ENCODE measurements around the gene SLC18B1.
A peak's percentile ranks its signal among the peaks of the same experiment; 100 is the strongest.
"Not testable (repeated sequence)": the region's sequence is repeated elsewhere in the genome, so short reads cannot be mapped to it uniquely, and the experiment has no call there.

Gene SLC18B1

DNA sequence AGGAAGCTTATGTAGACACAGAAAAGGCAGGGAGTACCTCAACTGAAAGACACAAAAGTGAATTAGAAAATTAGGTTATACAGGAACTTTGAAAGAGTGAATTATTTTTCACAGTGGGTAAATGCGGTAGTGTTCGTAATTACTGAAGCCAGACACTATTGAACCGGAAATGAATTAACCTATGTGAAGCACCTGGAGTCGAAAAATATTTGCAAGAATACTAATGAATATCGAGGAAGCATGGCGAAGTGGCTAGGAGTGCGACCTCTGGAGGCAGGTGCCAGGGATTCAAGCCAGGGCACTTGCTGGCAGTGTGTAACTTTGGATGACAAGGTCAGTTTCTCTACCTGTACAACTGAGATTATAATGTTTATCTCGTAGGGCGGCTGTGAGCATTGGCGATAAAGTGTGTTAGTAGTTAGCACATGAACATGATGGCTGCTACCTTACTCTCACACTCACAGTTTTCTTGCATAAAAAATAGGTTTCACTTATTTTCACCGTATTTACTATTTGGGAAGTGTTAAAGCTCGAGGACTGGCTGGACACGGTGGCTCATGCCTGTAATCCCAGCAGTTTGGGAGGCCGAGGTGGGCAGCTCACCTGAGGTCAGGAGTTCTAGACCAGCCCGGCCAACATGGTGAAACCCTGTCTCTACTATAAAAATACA lies 567 bp upstream of the SLC18B1 start:
- peak; percentile 86 for DNase-seq (ENCODE audit: low spot score)

DNA sequence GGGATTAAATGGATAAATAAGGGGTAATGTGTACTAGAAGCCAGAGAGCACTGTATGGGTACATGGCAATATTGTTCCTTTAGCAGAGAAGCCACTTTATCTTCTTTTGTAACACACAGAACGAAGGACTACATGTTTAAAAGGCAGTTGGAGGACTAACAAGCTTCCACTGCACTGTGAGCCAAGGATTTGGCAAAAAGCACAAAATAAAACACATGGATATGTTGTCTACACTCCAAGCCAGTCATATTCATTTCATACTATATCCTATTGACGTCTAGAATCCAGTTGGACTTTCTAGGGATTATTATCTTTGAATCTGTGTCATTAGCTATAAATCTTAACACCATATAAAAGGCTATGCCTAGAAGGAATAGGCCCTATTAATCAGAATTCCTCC lies 3.0 kb downstream of the SLC18B1 start:
- DNase-seq (ENCODE audit: low spot score), result no peak

DNA sequence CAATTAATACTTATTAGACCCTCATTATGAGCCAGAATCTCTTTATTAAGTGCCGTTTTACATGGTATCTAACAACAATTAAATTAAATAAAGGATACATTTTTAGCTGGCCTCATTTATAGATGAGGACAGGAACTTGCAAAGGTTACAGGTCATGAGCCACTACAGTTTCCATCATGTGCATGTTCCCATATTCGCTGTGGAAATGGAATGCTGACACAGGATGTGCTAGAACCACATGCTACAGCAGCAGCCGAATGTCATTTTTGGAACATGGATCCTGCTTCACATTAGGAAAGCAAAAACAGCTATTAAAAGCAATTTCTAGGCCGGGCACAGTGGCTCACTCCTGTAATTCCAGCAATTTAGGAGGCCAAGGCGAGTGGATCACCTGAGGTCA lies 5.9 kb downstream of the SLC18B1 start:
- no peak for DNase-seq (ENCODE audit: low spot score)

DNA sequence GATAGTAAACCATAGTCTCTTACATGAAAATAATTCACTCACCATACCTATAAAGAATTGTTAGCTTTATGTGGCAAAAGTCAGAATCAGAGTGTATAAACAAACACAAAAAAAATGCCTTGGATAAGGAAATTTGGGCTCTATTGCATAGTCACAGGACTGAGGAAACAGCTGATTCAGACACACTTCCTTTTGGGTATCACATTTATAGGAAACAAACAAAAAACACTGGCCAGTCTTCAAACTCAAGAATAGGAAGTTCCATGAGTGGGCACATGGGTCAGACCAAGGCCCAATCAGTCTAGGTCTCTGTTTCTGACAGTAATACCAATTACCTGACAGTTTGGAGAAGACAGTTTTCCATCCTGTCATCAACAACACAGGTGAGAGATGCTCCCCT lies 8.0 kb downstream of the SLC18B1 start:
- DNase-seq (ENCODE audit: low spot score), result no peak

DNA sequence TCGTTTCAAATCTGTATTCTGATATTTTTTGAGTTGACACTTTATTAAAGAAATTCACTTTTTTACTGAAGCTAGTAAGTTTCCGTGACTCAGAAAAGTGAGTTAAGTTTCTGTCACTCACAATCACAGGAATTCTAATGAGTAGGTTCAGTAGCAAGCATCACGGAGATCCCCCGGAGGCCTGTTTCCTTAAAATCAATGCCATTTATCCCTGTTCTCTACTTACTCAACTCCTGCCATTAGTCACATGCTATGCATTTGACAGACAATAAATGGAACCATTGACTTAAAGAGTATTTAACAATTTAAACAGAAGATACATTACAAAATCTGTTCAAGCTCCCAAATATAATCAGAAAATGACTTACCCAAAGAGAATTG lies 9.1 kb downstream of the SLC18B1 start:
- peak; percentile 10 for DNase-seq (ENCODE audit: low spot score)

DNA sequence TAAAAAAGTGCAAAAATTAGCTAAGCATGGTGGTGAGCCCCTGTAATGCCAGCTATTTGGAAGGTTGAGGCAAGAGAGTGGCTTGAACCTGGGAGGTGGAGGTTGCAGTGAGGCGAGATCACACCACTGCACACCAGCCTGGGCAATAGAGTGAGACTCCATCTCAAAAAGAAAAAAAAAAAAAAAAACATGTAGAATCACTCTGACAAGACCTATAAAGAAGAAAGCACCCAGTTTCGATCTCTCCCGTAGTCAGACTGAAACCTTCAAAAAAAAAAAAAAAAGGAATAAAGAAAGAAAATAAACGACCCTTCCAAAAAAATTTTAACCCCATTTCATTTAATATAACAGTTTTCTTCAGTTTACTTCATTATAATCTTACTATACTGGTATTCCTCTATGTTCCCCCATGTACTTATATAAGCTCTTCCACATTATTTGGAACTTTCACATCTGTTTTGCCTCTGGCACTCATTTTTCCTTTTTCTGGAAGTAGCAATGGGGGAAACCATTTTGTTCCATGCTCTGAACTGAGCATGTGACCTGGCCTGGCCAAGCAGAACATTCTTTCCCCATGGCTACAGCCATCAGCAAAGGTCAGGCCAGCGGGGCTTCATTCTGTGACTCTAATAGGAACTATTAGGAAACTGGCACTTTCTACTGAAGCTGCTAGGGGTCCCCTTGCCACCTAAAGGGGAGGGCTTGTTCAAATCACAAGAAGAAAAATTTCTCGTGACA lies 9.6 kb downstream of the SLC18B1 start:
- DNase-seq (ENCODE audit: low spot score), result no peak

DNA sequence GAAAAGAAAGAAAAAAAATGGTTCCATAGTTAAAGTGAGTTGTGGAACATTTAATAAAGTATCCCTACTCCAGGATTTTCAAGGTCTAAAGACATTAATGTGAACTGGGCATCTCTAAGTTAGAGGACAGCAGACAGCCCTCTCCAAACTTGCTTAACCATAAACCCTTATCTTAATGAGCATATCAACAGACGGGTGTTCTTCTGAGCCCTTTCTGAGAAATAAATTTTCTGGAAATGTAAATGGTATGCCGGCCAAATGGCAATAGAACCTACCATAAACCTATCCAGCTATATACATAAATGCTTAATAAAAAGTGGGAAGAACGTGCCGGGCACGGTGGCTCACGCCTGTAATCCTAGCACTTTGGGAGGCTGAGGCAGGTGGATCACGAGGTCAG lies 12.5 kb downstream of the SLC18B1 start:
- DNase-seq (ENCODE audit: low spot score), result no peak

DNA sequence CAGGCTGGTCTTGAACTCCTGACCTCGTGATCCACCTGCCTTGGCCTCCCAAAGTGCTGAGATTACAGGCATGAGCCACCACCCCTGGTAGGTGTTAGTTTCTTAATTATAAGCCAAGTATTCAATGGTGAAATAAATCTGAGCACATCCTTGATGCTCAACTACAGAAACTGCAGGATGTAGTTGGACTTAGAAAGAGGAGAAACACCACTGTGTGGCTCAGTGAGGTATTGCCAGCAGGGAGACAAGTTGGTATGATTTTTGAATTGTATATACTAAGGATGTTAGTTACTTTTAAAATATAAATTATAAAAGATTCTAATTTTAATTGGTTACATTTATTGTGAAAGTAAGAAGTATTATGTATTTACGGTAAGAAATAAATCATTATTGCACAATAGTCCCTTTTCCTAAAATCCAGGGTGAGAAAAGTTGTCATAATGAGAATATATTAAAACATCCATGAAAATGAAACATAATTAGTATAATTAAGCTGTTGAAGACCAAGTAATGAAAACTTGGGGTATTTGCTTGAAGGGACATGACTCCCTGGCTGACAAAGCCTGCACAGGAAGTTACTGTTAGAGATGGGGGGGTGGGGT lies 17.6 kb downstream of the SLC18B1 start:
- peak; percentile 43 for DNase-seq (ENCODE audit: low spot score)

DNA sequence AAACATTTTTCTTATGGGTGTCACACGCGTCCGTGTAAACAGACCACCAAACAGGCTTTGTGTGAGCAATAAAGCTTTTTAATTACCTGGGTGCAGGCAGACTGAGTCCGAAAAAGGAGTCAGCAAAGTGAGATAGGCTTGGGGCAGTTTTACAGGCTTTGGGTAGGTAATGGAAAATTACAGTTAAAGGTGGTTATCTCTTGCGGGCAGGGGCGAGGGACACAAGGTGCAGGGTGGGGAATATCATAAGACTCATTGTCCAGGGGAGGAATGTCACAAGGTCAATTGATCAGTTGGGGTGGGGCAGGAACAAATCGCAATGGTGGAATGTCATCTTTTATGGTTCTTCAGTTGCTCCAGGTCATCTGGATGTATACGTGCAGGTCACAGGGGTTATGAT lies 20.6 kb downstream of the SLC18B1 start:
- DNase-seq (ENCODE audit: low spot score), result not testable (repeated sequence)

DNA sequence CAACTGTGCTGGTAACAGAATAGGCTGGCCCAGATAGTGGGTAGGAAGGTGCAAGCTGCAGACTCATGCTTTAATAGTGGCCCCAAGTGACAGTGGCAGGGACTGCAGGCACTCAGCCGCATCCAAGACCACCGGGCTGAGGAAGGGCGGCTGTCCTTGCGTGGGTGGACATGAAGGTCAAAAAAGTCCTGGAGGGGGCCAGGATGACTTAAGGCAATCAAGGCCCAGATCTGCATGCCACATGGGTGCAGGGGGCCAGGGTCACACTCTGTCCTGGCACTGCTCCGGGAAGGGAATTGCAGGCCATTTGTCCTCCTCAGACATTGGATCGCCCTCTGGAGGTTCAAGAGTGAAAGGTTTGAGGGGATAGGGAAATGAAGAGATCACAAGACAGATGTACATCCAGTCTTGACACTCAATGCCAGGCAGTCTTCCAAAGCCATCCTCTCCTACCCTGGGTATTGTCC lies 30.4 kb downstream of the SLC18B1 start:
- peak; percentile 19 for DNase-seq (ENCODE audit: low spot score)

DNA sequence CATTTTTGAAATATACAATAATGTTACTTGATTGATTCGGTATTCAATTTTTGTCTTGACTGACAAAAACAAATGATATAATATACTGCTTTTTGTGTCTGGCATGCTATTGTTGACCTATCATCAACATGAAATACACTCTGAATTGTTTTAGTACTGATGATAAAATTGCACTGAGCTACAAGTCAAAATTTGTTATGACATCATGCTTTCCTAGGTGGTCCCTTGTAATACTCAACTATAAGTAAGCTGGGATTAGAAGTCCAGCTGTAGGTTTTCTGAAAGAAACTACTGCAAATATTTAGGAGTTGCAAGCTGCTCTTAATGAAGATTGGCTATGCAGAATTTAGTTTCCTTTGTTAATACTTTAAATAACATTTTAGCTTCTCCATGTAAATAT lies 32.9 kb downstream of the SLC18B1 start:
- DNase-seq (ENCODE audit: low spot score), result no peak

DNA sequence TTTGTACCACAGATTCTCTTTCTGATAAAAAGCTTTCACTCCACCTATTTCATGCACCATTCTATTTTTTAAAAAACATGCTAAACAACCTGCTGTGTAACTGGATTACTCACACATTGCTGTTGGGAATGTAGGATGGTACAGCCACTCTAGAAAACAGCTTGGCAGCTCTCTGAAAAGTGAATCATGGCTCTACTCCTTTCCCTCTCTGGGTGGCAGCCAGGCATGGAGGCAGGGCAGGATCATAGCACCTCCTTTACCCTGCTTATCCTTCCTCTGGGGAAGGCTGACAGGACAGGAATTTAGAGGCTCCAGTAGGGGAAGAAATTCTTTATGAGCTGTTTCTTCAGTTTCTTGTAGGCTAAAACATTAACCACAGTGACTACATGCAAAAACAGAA lies 34.1 kb downstream of the SLC18B1 start:
- peak; percentile 72 for DNase-seq (ENCODE audit: low spot score)

DNA sequence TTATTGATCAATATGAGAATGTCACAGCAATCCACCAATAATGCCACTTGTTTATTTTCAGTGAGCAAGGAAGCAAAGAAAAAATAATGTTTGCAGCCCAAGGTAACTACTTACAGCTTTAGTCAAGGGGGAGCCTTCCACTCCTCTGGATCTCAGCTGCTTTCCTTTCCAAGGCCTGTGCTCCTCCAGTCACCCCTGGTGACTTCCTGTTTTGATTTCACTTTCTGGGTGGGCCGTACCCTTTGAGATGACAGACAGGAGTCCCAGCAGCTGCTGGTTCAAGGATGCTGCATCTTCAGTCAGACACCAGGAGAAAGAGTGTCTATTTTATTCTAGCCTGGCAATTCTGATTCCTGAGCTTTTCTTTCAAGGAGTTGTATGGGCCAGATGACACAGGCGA lies 35.2 kb downstream of the SLC18B1 start:
- DNase-seq (ENCODE audit: low spot score), result no peak

DNA sequence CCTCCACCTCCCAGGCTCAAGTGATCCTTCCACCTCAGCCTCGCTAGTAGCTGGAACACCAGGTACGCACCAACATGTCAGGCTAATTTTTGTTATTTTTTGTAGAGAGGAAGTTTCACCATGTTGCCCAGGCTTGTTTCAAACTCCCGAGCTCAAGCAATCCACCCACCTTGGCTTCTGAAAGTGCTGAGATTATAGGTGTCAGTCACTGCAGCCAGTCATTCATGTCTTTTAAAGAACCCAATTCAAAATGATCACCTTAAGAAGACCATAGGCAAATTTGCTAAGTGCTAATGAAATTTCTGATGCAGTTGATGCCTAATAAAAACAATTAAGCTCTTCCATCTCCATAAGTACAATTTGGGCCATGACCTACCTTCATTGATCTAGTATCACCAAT lies 38.2 kb downstream of the SLC18B1 start:
- no peak for DNase-seq (ENCODE audit: low spot score)

DNA sequence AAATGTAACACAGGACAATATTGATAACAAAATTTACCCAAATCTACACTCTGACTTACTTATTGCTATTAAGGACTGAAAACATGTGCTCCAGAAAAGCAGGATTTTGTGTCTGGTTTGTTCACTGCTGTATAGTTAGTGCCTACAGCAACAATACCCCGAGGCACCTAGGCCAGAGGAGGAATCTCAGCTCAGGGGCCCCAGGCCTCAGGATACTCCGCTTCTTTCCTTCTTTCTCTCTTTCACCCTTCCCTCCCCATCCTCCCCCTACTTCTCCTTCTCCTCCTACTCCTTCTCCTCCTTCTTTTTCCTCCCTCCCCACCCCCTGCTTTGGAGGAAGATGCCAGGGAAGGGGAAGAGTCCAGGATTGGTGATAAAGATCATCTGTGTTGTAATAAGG lies 39.7 kb downstream of the SLC18B1 start:
- no peak for DNase-seq (ENCODE audit: low spot score)

DNA sequence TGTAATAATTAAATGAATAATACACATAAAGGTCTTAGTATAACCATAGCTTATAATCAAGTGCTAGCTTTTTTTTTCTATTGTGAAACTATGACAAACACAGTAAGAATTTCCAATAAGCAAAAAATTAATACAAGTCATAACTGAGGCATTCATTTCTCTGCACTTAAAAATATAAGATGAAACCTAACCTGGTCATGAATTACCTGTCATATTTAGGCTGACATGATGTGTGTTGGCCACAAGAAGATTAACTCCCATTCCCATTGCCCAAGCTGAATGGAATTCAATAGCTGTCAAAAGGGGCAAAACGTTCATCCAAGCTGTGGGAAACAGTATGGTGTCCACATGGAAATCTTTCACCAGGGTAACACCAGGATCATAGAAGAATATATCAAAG lies 46.2 kb downstream of the SLC18B1 start:
- no peak for DNase-seq (ENCODE audit: low spot score)

DNA sequence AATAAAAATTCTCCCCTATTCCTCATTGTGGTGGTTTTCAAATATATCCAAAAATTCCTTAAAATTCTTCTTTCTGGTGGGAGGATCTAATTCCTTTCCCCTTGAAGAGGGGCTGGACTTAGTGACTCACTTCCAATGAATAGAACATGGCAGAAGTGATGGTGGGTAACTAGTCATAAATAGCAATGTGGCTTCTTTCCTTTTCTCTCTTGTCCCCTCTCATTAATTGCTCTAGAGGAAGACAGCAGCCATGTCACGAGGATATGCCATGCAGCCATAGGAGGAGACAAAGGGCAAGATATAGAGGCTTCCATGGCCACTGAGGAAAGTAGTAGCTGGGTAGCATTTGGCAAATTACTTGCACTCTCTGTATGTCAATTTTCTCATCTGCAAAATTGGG lies 46.6 kb downstream of the SLC18B1 start:
- no peak for DNase-seq (ENCODE audit: low spot score)

DNA sequence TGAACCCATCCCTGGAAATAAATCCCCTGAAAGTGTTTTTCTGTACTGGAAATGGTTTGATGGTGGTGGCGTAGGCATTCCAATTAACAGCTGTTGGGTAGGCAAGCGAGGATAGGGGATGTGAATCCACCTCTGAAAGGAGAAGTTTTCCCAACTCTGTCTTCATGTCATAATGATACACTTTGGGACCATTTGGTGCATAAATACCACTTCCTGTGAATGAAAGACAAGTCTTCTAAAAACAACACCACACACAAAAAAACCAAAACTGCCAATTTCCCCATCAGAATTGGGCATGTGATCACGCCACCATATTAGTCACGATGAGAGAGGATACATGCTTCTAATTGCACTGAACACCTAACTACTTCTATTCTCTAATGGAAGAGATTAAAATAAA lies 47.1 kb downstream of the SLC18B1 start:
- no peak for DNase-seq (ENCODE audit: low spot score)

DNA sequence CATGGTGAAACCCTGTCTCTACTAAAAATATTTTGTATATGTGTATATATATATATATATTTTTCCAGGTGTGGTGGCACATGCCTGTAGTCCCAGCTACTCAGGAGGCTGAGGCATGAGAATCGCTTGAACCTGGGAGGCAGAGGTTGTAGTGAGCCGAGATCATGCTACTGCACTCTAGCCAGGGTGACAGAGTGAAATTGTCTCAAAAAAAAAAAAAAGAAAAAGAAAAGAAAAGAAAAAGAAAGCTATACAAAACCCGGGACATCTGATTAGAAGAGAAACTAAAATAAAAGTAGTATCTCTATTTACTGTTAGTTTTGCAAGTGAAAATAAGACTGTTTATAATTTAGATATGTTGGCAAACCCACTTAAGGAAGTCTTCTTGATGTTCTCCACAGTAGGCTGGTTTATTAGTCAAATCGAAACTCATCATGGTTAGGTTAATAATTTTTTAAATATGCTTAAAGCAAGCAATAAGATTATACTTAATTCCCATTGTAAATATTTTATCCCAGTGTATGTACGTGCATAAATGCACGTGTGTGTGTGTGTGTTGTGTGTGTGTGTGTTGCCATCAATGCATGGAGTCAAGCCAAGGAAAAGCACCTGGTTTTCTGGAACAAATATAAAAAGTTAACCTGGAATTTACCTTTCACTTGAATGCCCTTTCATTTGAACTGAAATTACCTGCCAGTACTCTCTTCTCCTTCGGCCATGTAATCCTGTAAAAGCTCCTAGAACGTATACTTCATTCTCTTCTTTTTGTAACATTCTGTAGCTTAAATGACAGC lies 47.8 kb downstream of the SLC18B1 start:
- DNase-seq (ENCODE audit: low spot score), result no peak

DNA sequence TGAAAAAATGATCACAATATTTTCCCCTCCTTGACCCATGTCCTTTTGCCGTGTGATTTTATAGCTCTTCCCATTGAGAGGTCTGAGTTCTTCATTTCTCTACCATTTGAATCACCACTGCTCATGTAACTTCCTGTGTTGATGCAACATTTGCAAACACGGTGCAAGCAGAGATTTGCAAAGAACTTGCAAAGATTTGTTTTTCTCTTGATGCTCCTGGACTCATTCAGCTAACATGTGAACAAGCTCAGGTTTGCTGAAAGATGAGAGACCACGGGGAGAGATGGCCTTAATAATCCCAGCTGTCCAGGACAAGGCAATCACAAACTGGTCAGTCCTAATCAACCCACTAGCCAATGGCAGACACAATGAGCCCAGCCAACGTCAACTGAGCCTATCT lies 49.3 kb downstream of the SLC18B1 start:
- DNase-seq (ENCODE audit: low spot score), result peak; percentile 37

DNA sequence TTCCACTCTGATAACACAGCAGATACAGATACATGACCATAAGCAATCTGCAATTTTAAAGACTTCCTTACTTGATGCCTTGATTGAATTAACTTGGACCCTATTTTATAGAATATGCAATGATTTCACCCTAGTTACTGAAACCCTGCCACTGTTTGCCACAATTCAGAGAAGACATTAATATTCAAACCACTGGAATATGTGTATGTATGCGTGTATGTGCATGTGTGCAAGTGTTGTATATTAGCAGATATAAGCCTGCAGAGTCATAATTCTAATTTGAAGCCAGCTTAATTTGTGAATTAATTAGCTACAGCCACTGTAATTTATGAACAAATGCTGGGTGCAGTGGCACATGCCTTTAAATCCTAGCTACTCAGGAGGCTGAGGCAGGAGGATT lies 50.0 kb downstream of the SLC18B1 start:
- DNase-seq (ENCODE audit: low spot score), result no peak

DNA sequence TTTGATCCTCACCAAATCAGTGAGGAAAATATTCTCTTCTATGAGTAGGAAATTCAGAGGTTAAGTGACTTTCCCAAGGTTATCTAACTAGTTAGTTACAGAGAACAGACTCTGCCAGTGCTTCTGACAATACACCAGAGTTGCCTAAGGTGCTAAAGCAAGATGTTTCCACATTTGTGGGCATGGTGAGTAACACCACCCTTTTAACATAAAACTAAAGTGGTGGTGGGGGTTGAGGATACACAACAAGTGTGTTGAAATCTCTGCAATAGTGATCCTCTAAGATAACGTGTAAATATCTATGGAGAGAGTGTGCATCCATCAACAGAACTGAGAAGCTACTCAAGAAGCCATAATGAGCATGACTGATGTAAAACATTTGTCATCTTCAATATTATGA lies 52.4 kb downstream of the SLC18B1 start:
- no peak for DNase-seq (ENCODE audit: low spot score)

DNA sequence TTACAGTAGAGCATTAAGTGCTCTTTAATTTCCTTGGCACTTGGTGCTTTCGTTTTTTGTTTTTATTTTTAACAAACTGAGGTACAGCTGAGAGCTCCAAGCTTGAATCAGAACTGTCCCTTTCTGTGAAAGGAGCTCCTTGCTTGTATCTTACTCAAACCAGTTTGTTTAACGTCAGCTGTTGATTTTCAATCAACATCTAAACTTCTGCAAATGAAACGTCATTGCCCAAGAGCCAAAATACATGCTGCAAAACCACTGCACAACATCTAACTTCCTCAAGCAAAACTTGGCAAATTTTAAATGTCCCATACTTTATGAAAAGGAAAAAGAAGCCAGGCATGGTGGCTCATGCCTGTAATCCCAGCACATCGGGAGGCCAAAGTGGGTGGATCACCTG lies 55.9 kb downstream of the SLC18B1 start:
- DNase-seq (ENCODE audit: low spot score), result no peak
